Subcutaneous adipose tissue (tissue), 4 donors: ENCODE data around the gene ARHGEF28. TPM values are rescaled to one million over a fixed set of nuclear protein-coding genes. Genes with fewer than 3 reads are reported as not detected.

Experiments used
- CTCF ChIP-seq: fragments of 450-650 bp; IDR thresholded peaks from one replicate; pipeline ENCODE4 v1.5.1; 2016; ENCODE audit warnings: low read depth, mild to moderate bottlenecking, control low read depth, antibody characterized with exemption, moderate library complexity
- total RNA-seq, 4 donors: library from RNA; depleted of rRNA; stranded (reverse); fragments of >200 nt; gene quantifications; one replicate each; pipeline ENCODE4 v1.1.0, GENCODE V29; 2016

The ARHGEF28 gene
- total RNA-seq, 4 donors from 2014 or later = 9.9 to 46.3 (median 17.3) TPM

DNA sequence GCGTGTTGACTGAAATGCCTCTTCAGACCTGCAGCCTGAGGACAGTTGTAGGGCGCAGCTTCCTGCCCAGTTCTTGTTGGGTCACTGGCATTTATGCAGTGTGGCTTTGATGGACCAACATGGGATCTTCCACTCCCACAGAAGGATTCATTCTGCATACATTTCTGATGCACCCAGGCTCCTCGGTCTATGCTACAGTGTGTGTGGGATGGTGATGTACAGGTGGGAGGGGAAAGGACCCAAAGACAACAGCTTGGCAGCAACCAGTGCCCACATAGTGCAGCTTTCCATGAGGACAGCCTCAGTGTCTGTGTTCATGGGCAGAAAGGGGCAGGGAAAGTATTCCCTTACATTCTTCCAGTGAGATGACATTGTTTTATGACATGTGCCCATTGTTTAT, 237.9 kb downstream of the ARHGEF28 start:
- TF ChIP-seq CTCF = no peak

DNA sequence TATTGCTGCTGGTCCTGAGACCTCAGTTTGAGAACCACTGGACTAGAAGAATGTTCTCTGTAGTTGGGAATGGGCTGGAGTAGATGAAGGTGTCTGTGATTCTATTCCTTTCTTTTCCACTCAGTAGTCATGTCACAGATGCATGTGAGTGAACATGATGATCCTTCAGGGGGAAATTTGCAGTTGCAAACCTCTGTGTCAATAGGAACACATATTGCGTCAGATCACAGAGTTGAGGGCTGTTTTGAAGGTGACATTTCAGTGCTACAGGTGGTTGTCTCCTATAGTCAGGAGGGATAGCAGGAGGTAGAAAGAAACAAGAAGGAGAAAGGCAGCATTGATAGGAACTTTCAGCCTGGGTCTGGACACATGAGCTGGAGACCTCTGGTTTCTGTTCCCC, 239.3 kb downstream of the ARHGEF28 start:
- TF ChIP-seq CTCF = no peak

GRCh38 chr5:73867345-73868335, 241.6 kb downstream of the ARHGEF28 start:
- TF ChIP-seq CTCF = no peak

DNA sequence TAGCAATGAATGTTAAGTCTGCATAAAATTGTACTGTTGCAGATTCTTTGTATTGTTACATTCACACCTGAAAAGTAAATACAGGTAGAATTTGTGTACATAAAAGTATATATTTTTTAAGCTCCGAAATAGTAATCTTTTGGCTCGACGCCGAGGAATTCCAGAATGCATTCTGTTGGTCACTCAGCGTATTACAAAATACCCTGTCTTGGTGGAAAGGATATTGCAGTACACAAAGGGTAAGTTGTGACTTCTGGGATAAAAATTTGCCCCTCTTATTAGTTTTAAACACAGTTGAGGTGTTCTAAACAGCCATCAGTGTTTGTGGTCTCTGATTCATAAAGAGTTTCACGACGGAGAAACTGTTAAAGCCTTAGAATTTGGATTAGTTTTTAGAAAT, 257.6 kb downstream of the ARHGEF28 start:
- TF ChIP-seq CTCF = no peak

DNA sequence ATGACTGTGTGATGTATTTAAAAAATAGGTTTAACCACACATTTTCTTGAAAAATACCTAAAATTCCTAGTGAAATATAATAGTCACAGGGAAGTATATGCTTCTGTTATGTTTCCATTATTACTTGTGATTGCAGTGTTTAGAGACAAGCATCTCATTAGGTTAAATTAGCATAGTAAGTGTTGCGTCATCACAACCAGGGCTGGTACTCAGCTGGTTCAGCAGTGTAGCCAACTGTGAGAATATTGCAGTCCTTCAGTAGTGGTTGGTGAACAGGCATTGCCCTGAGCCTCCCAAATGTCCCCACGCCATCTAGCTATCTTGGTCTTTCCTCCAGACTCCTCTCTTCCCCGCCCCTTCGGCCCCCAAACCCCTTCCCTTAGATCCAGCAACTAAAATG, 261.7 kb downstream of the ARHGEF28 start:
- TF ChIP-seq CTCF = no peak

DNA sequence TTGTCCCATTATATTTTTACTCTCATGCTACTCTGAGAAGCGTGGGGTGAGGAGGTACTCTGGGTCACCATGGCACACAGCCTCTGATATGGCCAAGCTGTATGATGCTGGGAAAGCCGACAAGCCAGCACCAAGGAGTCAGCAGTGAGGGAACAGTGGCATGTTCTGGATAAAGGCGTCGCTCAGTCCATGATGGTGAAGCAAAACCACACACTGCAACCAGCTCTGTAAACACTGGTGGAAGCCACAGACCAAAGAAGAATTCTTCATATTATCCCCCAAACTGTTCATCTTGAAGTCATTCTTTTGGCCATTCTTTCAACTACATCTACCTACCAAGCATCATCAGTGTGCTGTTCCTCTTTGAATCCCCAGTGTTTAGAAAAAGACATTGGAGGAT, 264.6 kb downstream of the ARHGEF28 start:
- no peak for TF ChIP-seq CTCF

DNA sequence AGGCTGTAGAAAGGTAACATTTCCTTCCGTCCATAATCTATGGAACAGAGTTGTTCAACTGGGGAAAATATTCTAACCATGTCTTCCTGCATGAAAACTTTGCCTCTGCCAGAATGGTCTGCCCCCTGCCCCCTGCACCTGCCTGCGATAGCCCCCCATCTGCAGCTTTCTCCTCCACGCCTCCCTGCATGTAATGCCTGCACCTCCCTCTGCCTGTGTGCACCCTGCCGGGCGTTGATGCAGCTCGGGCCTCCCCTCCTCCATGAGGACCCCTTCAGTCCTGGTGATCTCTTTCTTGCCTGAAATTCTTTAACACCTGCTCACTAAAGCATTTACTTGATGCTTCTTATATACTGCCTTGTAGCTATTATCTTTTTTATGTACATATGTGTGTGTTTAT, 266.2 kb downstream of the ARHGEF28 start:
- TF ChIP-seq CTCF = no peak
